ENCODE results near the gene BCL2L1. TPM values are rescaled to one million over a fixed set of nuclear protein-coding genes. Genes with fewer than 3 reads are reported as not detected.

BCL2L1 gene
- total and polyA plus RNA-seq, 9 donors = 21.7 to 65.1 (median 40.2) TPM

DNA sequence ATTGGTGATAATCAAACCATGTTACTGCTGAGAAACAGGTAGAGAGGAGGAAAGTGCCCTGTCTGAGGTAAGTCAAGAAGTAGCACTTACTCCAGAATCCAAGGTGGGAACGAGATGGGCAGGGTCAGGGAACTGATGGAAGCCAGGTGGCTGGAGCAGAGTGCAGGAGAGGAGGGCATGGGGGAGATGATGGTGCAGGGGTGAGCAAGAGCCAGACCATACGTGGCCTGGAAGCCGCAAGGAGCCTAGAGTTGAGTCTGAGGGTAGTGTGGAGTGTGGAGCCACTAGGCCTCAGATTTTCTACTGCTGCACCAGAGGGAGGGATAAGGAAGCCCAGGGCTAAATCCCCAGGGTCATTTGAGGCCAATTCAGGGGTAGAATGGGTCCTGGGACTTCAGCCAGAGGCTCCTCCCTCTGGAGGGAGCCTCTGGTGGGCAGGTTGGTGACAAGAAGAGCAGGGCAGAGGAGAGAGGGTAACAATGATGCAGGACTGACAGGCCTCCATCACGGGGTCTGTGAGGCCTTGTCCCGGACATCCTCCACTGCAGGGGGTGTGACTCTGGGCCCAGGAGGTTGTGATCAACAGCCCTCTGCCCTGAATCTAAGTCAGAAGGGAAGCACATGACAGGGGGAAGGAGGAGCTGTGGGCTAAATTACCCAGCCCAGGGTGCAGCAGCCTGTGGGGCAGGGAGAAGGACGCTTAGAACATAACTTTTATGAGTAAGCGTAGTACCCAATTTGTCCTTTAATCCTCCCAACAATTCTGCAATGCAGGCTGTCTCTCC lies 56.2 kb downstream of the BCL2L1 start:
- no peak for DNase-seq
- Histone ChIP-seq H3K4me3 (no peak overlapping the region), H3K36me3 (no peaks in the 10 kb centered on the region), H3K9me3 (no peaks in the 10 kb centered on the region), H3K27me3 (no peaks in the 10 kb centered on the region), H3K4me1 (ENCODE audit: insufficient read depth) (peaks cover 20% of the 10 kb centered on the region), H3K27ac (no peak overlapping the region)
- 66 to 71% (median 68%) methylated on average over 7 of the region's 7 CpGs for WGBS, 3 donors
- intact Hi-C loops (cut with DNase I) = no loop called here
- no peak for TF ChIP-seq EP300 (IDR thresholded peaks at IDR 0.05)
- TF ChIP-seq, protein P1, sequence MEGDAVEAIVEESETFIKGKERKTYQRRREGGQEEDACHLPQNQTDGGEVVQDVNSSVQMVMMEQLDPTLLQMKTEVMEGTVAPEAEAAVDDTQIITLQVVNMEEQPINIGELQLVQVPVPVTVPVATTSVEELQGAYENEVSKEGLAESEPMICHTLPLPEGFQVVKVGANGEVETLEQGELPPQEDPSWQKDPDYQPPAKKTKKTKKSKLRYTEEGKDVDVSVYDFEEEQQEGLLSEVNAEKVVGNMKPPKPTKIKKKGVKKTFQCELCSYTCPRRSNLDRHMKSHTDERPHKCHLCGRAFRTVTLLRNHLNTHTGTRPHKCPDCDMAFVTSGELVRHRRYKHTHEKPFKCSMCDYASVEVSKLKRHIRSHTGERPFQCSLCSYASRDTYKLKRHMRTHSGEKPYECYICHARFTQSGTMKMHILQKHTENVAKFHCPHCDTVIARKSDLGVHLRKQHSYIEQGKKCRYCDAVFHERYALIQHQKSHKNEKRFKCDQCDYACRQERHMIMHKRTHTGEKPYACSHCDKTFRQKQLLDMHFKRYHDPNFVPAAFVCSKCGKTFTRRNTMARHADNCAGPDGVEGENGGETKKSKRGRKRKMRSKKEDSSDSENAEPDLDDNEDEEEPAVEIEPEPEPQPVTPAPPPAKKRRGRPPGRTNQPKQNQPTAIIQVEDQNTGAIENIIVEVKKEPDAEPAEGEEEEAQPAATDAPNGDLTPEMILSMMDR (IDR thresholded peaks at IDR 0.05) = no peak
- TF ChIP-seq POLR2A (IDR thresholded peaks at IDR 0.05) = no peak

DNA sequence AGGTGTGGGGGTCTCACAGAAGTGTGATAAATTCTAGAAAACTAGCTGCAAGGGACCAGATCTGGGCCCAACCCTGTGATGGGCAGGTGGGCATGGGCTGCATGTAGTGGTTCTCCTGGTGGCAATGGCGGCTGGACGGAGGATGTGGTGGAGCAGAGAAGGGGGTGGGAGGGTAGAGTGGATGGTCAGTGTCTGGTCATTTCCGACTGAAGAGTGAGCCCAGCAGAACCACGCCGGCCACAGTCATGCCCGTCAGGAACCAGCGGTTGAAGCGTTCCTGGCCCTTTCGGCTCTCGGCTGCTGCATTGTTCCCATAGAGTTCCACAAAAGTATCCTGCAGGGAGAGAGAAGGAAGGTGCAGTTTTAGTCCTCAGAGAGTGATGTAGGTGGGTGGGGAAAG lies 56.9 kb downstream of the BCL2L1 start:
- Histone ChIP-seq H3K27ac (no peak overlapping the region), H3K27me3 (no peaks in the 10 kb centered on the region), H3K4me3 (no peak overlapping the region), H3K9me3 (no peaks in the 10 kb centered on the region), H3K4me1 (ENCODE audit: insufficient read depth) (peaks cover 14% of the 10 kb centered on the region), H3K36me3 (no peaks in the 10 kb centered on the region)
- no peak for DNase-seq
- TF ChIP-seq, protein P1 (IDR thresholded peaks at IDR 0.05) = no peak
- TF ChIP-seq EP300 (IDR thresholded peaks at IDR 0.05) (no peak), POLR2A (IDR thresholded peaks at IDR 0.05) (no peak)
- 94 to 98% (median 97%) methylated on average over 10 of the region's 10 CpGs for WGBS, 3 donors
- intact Hi-C loops (cut with DNase I) = no loop called here

DNA sequence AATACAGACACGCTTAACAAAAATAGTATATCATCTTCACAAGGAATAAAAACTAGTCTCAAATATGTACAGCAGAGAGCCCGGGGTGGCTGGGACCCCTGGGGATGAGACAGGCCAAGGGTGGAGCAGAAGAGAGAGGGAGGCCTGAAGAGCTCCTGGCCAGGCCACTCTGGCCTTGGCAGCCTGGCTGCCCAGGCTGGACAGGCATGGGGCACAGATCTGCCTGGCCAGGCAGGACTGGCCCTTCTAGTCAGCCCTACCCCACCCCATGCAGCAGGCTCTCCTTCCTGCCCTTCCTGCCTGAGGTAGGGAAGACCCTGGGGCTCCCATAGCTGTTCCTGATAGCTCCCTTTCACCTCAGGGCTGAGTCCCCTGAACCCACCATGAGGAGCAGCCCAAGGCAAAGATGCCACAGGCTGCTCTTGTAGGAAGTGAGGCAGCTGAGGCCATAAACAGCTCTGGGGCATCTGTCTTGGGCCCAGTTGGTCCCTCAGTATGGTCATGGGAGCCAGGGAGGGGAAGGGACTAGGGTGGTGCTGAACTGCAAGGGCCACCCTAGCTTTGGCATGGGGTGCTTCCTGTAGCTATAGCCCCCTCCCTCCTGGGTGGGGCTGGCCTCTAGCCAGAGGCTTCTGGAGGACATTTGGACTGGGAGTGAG lies 57.8 kb downstream of the BCL2L1 start:
- Histone ChIP-seq H3K9me3 (no peaks in the 10 kb centered on the region), H3K4me3 (no peak overlapping the region), H3K4me1 (ENCODE audit: insufficient read depth) (peaks cover 12% of the 10 kb centered on the region), H3K27ac (peak overlapping the region in 1 of 2 donors; percentile 55), H3K36me3 (no peaks in the 10 kb centered on the region), H3K27me3 (no peaks in the 10 kb centered on the region)
- no peak for DNase-seq
- 49 to 60% (median 57%) methylated on average over 2 of the region's 2 CpGs for WGBS, 3 donors
- intact Hi-C loops (cut with DNase I) = no loop called here
- TF ChIP-seq, protein P1 (IDR thresholded peaks at IDR 0.05) = no peak
- TF ChIP-seq POLR2A (IDR thresholded peaks at IDR 0.05) = no peak
- no peak for TF ChIP-seq EP300 (IDR thresholded peaks at IDR 0.05)

DNA sequence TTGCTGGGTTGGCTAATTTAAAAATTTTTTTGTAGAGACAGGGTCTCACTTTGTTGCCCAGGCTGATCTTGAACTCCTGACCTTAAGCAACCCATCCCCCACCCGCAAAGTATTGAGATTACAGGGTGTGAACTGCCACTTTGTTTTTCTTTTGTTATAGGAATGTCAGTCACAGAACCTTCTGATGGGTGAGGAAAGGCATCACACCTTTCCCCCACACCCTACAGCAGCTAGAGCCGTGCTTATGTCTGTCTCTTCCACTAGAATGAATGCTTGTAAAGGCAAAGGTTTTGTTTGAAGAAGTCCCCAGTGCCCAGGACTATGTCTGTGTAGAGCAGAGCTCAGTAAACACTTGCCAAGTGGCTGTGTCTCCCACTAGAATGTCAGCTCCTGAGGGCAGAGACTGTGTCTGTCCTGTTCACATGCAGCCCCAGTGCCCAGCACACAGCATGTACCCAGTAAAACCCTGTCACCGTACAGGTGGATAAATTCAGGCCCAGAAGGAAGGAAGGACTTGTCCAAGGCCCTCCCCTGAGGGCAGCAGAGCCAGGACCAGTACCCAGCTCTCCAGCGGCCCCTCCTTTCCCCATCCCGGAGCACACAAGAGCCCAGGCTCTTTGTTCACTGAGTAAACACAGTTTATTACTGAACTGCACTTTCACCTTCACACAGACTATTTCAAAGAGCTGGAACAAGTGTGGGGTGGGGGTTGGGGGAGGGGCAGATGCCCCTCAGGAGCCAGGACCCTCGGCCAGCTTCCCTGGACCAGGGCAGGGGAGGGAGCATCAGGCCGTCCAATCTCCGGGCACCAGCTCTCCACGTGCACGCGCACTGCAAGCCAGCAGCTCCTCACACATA lies 58.6 kb downstream of the BCL2L1 start:
- Histone ChIP-seq H3K27me3 (no peaks in the 10 kb centered on the region), H3K4me1 (ENCODE audit: insufficient read depth) (peaks cover 12% of the 10 kb centered on the region), H3K27ac (peak overlapping the region in 1 of 2 donors; percentile 55), H3K4me3 (no peak overlapping the region), H3K36me3 (no peaks in the 10 kb centered on the region), H3K9me3 (no peaks in the 10 kb centered on the region)
- 53 to 57% (median 54%) methylated on average over 11 of the region's 11 CpGs for WGBS, 3 donors
- DNase-seq = no peak
- TF ChIP-seq, protein P1 (IDR thresholded peaks at IDR 0.05) = no peak
- TF ChIP-seq EP300 (IDR thresholded peaks at IDR 0.05) = no peak
- no peak for TF ChIP-seq POLR2A (IDR thresholded peaks at IDR 0.05)
- intact Hi-C loops (cut with DNase I) = loop anchor here in 1 of 4 donors (2.0 kb wide), 1 partner anchor 59 kb away; the partner anchor contains the start of gene BCL2L1

Data from ovary (tissue), 9 donors.